Measurements from ENCODE around the gene PNPLA2.

The PNPLA2 gene

DNA sequence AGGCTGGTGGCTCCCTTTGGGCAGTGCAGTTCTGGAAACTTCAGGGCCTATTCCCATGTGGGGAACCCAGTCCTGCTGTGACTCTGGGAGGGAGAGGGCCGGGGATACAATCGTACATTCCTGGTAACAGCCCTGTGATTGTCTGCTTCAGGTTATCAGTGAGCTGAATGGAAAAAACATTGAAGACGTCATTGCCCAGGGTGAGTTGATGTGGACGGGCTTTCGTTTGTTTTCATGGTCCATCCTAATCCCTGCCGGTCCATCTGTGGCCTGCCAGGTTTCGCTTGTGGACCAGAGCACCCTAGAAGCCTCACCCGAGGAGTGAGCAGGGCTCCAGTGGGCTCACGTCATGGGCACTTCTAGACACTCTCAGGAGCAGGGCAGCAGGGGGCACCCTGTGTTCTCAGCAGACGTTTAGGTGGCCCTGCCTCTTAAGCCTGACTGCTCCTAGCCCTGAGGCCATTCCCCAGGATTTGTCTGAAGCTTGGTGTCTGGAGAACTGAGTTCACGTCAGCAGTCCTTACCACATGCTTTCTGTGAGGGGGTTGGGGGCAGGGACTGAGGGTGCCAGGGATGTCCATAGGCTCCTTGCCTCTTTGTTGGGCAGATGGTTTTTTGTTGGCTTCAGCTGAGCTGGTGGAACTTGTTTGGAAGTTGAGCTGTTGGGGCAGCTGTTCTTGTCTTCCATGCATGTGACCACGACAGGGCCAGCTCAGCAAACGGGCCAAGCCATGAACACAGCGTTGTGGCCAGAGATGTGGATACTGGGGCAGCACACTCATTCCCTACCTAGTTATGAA lies 7.1 kb upstream of the PNPLA2 start:
- TF ChIP-seq FOXP2 (optimal IDR thresholded peaks at IDR 0.05; ENCODE audit: borderline replicate concordance, extremely low read depth, extremely low read length, insufficient read depth) (no peak), TAF1 (IDR thresholded peaks at IDR 0.05; ENCODE audit: borderline replicate concordance, insufficient read depth, low read length) (no peak)

DNA sequence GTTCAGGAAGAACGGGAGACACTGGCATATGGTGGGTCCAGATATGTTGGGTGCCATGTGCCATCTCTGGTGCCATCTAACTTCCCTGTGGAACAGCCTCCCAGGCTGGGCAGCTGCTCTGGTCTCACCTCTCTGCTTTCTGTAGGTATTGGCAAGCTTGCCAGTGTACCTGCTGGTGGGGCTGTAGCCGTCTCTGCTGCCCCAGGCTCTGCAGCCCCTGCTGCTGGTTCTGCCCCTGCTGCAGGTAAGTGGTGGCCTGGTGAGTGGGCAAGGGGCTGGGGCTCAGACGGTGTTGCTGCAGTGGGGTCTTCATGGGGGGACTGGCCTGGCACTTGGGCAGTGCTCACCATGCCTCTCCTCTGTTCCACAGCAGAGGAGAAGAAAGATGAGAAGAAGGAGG lies 6.3 kb upstream of the PNPLA2 start:
- TF ChIP-seq, protein P1, sequence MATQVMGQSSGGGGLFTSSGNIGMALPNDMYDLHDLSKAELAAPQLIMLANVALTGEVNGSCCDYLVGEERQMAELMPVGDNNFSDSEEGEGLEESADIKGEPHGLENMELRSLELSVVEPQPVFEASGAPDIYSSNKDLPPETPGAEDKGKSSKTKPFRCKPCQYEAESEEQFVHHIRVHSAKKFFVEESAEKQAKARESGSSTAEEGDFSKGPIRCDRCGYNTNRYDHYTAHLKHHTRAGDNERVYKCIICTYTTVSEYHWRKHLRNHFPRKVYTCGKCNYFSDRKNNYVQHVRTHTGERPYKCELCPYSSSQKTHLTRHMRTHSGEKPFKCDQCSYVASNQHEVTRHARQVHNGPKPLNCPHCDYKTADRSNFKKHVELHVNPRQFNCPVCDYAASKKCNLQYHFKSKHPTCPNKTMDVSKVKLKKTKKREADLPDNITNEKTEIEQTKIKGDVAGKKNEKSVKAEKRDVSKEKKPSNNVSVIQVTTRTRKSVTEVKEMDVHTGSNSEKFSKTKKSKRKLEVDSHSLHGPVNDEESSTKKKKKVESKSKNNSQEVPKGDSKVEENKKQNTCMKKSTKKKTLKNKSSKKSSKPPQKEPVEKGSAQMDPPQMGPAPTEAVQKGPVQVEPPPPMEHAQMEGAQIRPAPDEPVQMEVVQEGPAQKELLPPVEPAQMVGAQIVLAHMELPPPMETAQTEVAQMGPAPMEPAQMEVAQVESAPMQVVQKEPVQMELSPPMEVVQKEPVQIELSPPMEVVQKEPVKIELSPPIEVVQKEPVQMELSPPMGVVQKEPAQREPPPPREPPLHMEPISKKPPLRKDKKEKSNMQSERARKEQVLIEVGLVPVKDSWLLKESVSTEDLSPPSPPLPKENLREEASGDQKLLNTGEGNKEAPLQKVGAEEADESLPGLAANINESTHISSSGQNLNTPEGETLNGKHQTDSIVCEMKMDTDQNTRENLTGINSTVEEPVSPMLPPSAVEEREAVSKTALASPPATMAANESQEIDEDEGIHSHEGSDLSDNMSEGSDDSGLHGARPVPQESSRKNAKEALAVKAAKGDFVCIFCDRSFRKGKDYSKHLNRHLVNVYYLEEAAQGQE (IDR thresholded peaks at IDR 0.05; ENCODE audit: insufficient read depth in 1 of 2, low read depth in 2 of 2, low read length in 2 of 2), result no peak
- TF ChIP-seq POLR2AphosphoS5 (IDR thresholded peaks at IDR 0.05; ENCODE audit: low read depth, low read length) (no peak), SIN3A (IDR thresholded peaks at IDR 0.05; ENCODE audit: borderline replicate concordance, insufficient read depth, low read length) (no peak), TAF1 (IDR thresholded peaks at IDR 0.05; ENCODE audit: borderline replicate concordance, insufficient read depth, low read length) (no peak), FOXP2 (optimal IDR thresholded peaks at IDR 0.05; ENCODE audit: borderline replicate concordance, extremely low read depth, extremely low read length, insufficient read depth) (no peak)

DNA sequence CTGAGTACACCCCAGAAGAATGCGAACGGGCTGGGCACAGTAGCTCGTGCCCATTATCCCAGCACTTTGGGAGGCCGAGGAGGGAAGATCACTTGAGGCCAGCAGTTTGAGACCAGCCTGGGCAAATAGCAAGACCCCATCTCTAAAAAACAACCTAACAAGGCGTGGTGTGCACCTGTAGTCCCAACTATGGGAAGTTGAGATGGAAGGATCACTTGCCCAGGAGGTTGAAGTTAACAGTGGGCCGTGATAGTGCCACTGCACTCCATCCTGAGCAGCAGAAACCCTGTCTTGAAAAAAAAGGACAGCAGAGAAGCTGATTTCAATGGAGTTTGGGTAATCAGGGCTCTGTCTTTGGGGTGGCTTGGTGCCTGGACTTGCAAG lies 5.7 kb upstream of the PNPLA2 start:
- TF ChIP-seq FOXP2 (optimal IDR thresholded peaks at IDR 0.05; ENCODE audit: borderline replicate concordance, extremely low read depth, extremely low read length, insufficient read depth) (no peak), TAF1 (IDR thresholded peaks at IDR 0.05; ENCODE audit: borderline replicate concordance, insufficient read depth, low read length) (no peak), SIN3A (IDR thresholded peaks at IDR 0.05; ENCODE audit: borderline replicate concordance, insufficient read depth, low read length) (no peak), POLR2AphosphoS5 (IDR thresholded peaks at IDR 0.05; ENCODE audit: low read depth, low read length) (no peak; the same call in 1 of the 2 replicates)
- TF ChIP-seq, protein P1 (IDR thresholded peaks at IDR 0.05; ENCODE audit: insufficient read depth in 1 of 2, low read depth in 2 of 2, low read length in 2 of 2), result no peak

DNA sequence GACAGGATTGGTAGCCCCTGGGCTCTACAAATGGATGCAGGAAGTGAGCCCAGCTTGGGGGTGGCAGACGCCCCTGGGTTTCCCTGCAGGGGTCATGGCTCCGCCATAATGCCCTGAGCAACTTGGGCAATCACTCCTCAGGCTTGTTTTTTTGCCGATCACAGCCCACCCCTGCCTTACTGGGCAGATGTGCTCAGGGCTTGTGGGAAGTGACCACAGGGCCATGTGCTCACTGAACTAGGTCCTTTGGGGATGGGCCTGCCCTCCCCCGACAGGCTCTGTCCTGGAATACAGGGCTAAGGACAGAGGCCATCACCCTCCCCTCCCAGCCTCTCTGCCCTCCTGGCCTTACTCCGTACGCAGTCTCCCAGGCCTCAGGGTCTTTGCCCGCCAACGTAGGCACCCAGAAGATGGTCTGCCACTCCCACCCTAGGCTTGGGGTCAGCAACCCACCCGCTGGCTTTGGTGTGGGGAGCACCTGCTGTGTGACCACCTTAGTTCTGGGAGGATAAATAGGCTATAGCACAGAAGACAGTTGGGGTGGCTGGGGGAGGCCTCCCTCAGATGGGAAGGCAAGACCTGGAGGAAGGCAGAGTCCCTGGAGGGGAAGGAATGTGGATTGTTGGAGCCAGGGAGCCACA lies 5.1 kb upstream of the PNPLA2 start:
- TF ChIP-seq, protein P1 (IDR thresholded peaks at IDR 0.05; ENCODE audit: insufficient read depth in 1 of 2, low read depth in 2 of 2, low read length in 2 of 2), result no peak
- TF ChIP-seq POLR2AphosphoS5 (IDR thresholded peaks at IDR 0.05; ENCODE audit: low read depth, low read length) (peak; percentile 94), TAF1 (IDR thresholded peaks at IDR 0.05; ENCODE audit: borderline replicate concordance, insufficient read depth, low read length) (0 out of 2 replicates have a peak, but pooled peaks have one; percentile 33), SIN3A (IDR thresholded peaks at IDR 0.05; ENCODE audit: borderline replicate concordance, insufficient read depth, low read length) (peak; percentile 47; the same call in 1 of the 2 replicates), FOXP2 (optimal IDR thresholded peaks at IDR 0.05; ENCODE audit: borderline replicate concordance, extremely low read depth, extremely low read length, insufficient read depth) (no peak)

DNA sequence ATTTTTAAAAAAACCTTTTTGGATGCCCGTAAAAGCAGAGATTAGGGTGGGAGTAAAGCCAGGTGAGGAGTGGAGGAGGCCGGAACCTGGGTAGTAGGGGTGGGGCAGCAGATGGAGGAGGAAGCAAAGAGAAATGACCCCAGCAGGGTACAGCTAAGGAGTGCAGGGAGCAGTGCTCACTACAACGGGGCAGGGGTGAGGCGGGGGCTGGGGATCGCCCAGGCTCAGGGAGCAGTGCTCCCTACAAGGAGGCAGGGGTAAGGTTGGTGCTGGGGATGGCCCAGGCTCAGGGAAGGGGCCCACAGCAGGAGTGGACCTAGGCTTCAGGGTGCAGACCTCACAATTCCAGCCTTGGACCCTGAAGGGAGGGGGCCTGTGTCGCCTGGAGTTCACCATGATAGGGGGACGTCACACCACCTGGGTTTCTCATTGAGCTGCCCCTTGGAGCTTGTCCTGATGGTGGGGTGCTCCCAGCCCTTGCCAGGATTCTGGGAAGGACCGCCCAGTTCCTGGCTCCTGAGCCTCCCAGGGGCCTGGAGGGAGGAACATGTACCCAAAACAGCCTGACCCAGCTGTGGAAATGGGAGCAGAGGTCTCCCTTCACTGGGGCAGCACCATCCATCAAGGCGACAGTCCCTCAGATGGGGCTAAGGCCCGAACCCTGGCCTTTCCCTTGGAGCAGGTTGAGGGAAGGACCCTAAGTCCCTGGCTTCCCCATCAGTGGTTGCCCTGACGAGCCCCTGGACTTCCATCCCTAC lies 2.9 kb upstream of the PNPLA2 start:
- TF ChIP-seq, protein P1 (IDR thresholded peaks at IDR 0.05; ENCODE audit: insufficient read depth in 1 of 2, low read depth in 2 of 2, low read length in 2 of 2), result no peak
- TF ChIP-seq TAF1 (IDR thresholded peaks at IDR 0.05; ENCODE audit: borderline replicate concordance, insufficient read depth, low read length) (no peak), POLR2AphosphoS5 (IDR thresholded peaks at IDR 0.05; ENCODE audit: low read depth, low read length) (no peak), FOXP2 (optimal IDR thresholded peaks at IDR 0.05; ENCODE audit: borderline replicate concordance, extremely low read depth, extremely low read length, insufficient read depth) (no peak)
